CD4-positive, CD25-positive, alpha-beta regulatory T cell (primary cell): Measurements from ENCODE around the gene SPACA4. TPM values are rescaled to one million over a fixed set of nuclear protein-coding genes. Genes with fewer than 3 reads are reported as not detected.

Experiments used
- polyA plus RNA-seq, 4 donors: library from polyadenylated mRNA; unstranded; fragments of 300-500 nt; fragmentation: Illumina TruSeq; gene quantifications; one replicate each; pipeline ENCODE4 v1.2.3, GENCODE V29; 2021
- total RNA-seq: library from RNA; stranded (reverse); gene quantifications from one replicate; pipeline ENCODE4 v1.2.3, GENCODE V29; 2022

Gene SPACA4
- total and polyA plus RNA-seq, 5 donors from 2014 or later: 0.25 TPM; not detected in 4

Other genes with a start within 250 kb of the SPACA4 start
- gene TMEM143, start 242.8 kb upstream of the SPACA4 start, total RNA-seq: 9.3 TPM
- gene TMEM143, start 242.8 kb upstream of the SPACA4 start, polyA plus RNA-seq: 1 to 10 TPM; 1.9 to 5.3 (median 4.5) TPM
- not detected for gene SYNGR4, start 242.4 kb upstream of the SPACA4 start, total RNA-seq
- not detected for gene SYNGR4, start 242.4 kb upstream of the SPACA4 start, polyA plus RNA-seq
- gene KDELR1, start 215.2 kb upstream of the SPACA4 start, total RNA-seq: 37.6 TPM
- 10 to 100 TPM; 28.8 to 29.9 (median 29.5) TPM for gene KDELR1, start 215.2 kb upstream of the SPACA4 start, polyA plus RNA-seq
- not detected for gene GRIN2D, start 213.1 kb upstream of the SPACA4 start, total RNA-seq
- gene GRIN2D, start 213.1 kb upstream of the SPACA4 start, polyA plus RNA-seq: not detected
- gene GRWD1, start 160.8 kb upstream of the SPACA4 start, total RNA-seq: 29.0 TPM
- 10 to 100 TPM; 33.9 to 52.9 (median 43.1) TPM for gene GRWD1, start 160.8 kb upstream of the SPACA4 start, polyA plus RNA-seq
- gene KCNJ14, start 151.2 kb upstream of the SPACA4 start, total RNA-seq: 2.2 TPM
- gene KCNJ14, start 151.2 kb upstream of the SPACA4 start, polyA plus RNA-seq: under 1 TPM in 3 of 4 donors, not detected in 1; 0.03 to 0.28 (median 0.18) TPM
- gene CYTH2, start 137.4 kb upstream of the SPACA4 start, total RNA-seq: 46.7 TPM
- gene CYTH2, start 137.4 kb upstream of the SPACA4 start, polyA plus RNA-seq: 10 to 100 TPM; 24.2 to 35.0 (median 30.2) TPM
- 6.3 TPM for gene LMTK3, start 94.9 kb upstream of the SPACA4 start, total RNA-seq
- gene LMTK3, start 94.9 kb upstream of the SPACA4 start, polyA plus RNA-seq: not detected
- gene SULT2B1, start 54.6 kb upstream of the SPACA4 start, total RNA-seq: not detected
- gene SULT2B1, start 54.6 kb upstream of the SPACA4 start, polyA plus RNA-seq: under 1 TPM in 2 of 4 donors, not detected in 2; 0.16 to 0.82 TPM
- gene FAM83E, start 8.3 kb downstream of the SPACA4 start, total RNA-seq: 0.76 TPM
- under 1 TPM in 1 of 4 donors, not detected in 3; 0.31 TPM for gene FAM83E, start 8.3 kb downstream of the SPACA4 start, polyA plus RNA-seq
- 1,690 TPM for gene RPL18, start 12.4 kb downstream of the SPACA4 start, total RNA-seq
- gene RPL18, start 12.4 kb downstream of the SPACA4 start, polyA plus RNA-seq: 1,000 to 10,000 TPM; 1,618 to 2,428 (median 2,131) TPM
- gene SPHK2, start 12.8 kb downstream of the SPACA4 start, total RNA-seq: 13.0 TPM
- 1 to 10 TPM; 4.8 to 8.4 (median 7.5) TPM for gene SPHK2, start 12.8 kb downstream of the SPACA4 start, polyA plus RNA-seq
- 37.7 TPM for gene DBP, start 30.6 kb downstream of the SPACA4 start, total RNA-seq
- 10 to 100 TPM; 71.2 to 96.6 (median 85.8) TPM for gene DBP, start 30.6 kb downstream of the SPACA4 start, polyA plus RNA-seq
- gene CA11, start 39.4 kb downstream of the SPACA4 start, total RNA-seq: 10.4 TPM
- gene CA11, start 39.4 kb downstream of the SPACA4 start, polyA plus RNA-seq: 1 to 10 TPM; 4.1 to 6.3 (median 5.2) TPM
- 2.3 TPM for gene NTN5, start 66.3 kb downstream of the SPACA4 start, total RNA-seq
- under 1 TPM in 2 of 4 donors, not detected in 2; 0.21 to 0.30 TPM for gene NTN5, start 66.3 kb downstream of the SPACA4 start, polyA plus RNA-seq
- not detected for gene FUT2, start 89.2 kb downstream of the SPACA4 start, total RNA-seq
- under 1 TPM in 2 of 4 donors, not detected in 2; 0.10 to 0.67 TPM for gene FUT2, start 89.2 kb downstream of the SPACA4 start, polyA plus RNA-seq
- 1.1 TPM for gene MAMSTR, start 113.0 kb downstream of the SPACA4 start, total RNA-seq
- gene MAMSTR, start 113.0 kb downstream of the SPACA4 start, polyA plus RNA-seq: under 1 TPM; 0.17 to 0.40 (median 0.30) TPM
- 0.22 TPM for gene RASIP1, start 133.9 kb downstream of the SPACA4 start, total RNA-seq
- gene RASIP1, start 133.9 kb downstream of the SPACA4 start, polyA plus RNA-seq: under 1 TPM; 0.13 to 0.55 (median 0.18) TPM
- gene IZUMO1, start 140.2 kb downstream of the SPACA4 start, total RNA-seq: not detected
- gene IZUMO1, start 140.2 kb downstream of the SPACA4 start, polyA plus RNA-seq: not detected
- not detected for gene FUT1, start 145.9 kb downstream of the SPACA4 start, total RNA-seq
- gene FUT1, start 145.9 kb downstream of the SPACA4 start, polyA plus RNA-seq: under 1 TPM in 2 of 4 donors, not detected in 2; 0.06 to 0.14 TPM
- not detected for gene FGF21, start 148.8 kb downstream of the SPACA4 start, total RNA-seq
- gene FGF21, start 148.8 kb downstream of the SPACA4 start, polyA plus RNA-seq: not detected
- gene BCAT2, start 204.3 kb downstream of the SPACA4 start, total RNA-seq: 16.4 TPM
- 10 to 100 TPM; 19.5 to 23.0 (median 21.2) TPM for gene BCAT2, start 204.3 kb downstream of the SPACA4 start, polyA plus RNA-seq
- 0.49 TPM for gene HSD17B14, start 229.7 kb downstream of the SPACA4 start, total RNA-seq
- 1 to 10 TPM in 1 of 4 donors, under 1 TPM in 3; 0.29 to 2.0 (median 0.61) TPM for gene HSD17B14, start 229.7 kb downstream of the SPACA4 start, polyA plus RNA-seq